Ovary (tissue), 9 donors: ENCODE data around the gene CEACAM7. TPM values are rescaled to one million over a fixed set of nuclear protein-coding genes. Genes with fewer than 3 reads are reported as not detected.

Experiments used
- DNase-seq, 5 donors: peaks; one replicate each; pipeline ENCODE4 v3.0.0-alpha.2; 2019 to 2020
- H3K27ac ChIP-seq, 2 donors: fragments of 200-600 bp; one replicate each; pipeline versions ENCODE4 v1.5.1 to v1.8.0; 2019 to 2022
- H3K27me3 ChIP-seq: fragments of 200-600 bp; one replicate; pipeline ENCODE4 v1.8.0; 2022
- H3K36me3 ChIP-seq: fragments of 200-600 bp; sonication (generic); one replicate; pipeline ENCODE4 v1.5.1; 2019
- H3K4me1 ChIP-seq: one replicate; pipeline ENCODE4 v1.8.1; 2013; ENCODE audit warnings: mild to moderate bottlenecking, moderate library complexity; ENCODE audit not compliant: insufficient read depth
- H3K4me3 ChIP-seq: fragments of 200-600 bp; sonication (generic); one replicate; pipeline ENCODE4 v1.5.1; 2017
- H3K9me3 ChIP-seq, 2 donors: fragments of 200-600 bp in 1 of 2; sonication (generic) in 1 of 2; one replicate each; pipeline versions ENCODE4 v1.5.1 to v1.8.1; 2013 to 2019; ENCODE audit warnings: mild to moderate bottlenecking in 1 of 2, moderate library complexity in 1 of 2
- EP300 ChIP-seq: sonication (generic); formaldehyde crosslinking; IDR thresholded peaks from one replicate; pipeline ENCODE4 v1.6.1; 2017; ENCODE audit warnings: antibody characterized with exemption
- POLR2A ChIP-seq: fragments of 450-650 bp; IDR thresholded peaks from one replicate; pipeline ENCODE4 v1.6.1; 2017; ENCODE audit warnings: antibody characterized with exemption, mild to moderate bottlenecking, moderate library complexity
- WGBS, 3 donors: extraction: QIAGEN DNeasy Blood & Tissue Kit in 1 of 3; methylation state at CpG; one replicate each; pipeline versions ENCODE4 v1.1.5 to v1.1.7; 2013 to 2017; 5-methylcytosine and 5-hydroxymethylcytosine counted together
- intact Hi-C, 4 donors: fragments of 100-400 bp; cut with DNase I; formaldehyde crosslinking; loops; one replicate each; pipeline versions ENCODE4 v1.11.0 to v1.15.1; 2022 to 2023
- polyA plus RNA-seq, 2 donors: library from polyadenylated mRNA; stranded (reverse); fragments of 200-250 nt in 1 of 2; fragments of 350-450 nt in 1 of 2; fragmentation: Illumina TruSeq in 1 of 2; extraction: RNeasy Lipid Tissue Mini Kit (QIAGEN cat#74804) in 1 of 2; gene quantifications; one replicate each; pipeline ENCODE4 v1.2.3, GENCODE V29; 2013 to 2014
- total RNA-seq, 7 donors: library from RNA; depleted of rRNA in 2 of 7; stranded (reverse); fragments of >200 nt in 2 of 7; fragmentation: NEBNext Ultra II Directional in 3 of 7; extraction: Animal tissue kit (Norgen Biotek cat#: 25700) in 3 of 7; gene quantifications; one replicate each; pipeline versions ENCODE4 v1.1.0 to v1.2.4, GENCODE V29; 2016 to 2023
- TF ChIP-seq, protein P1 (sequence below), 3 donors: fragments of 450-650 bp in 2 of 3; fragments of 200-600 bp in 1 of 3; IDR thresholded peaks; one replicate each; pipeline versions ENCODE4 v1.5.1 to v1.8.0; 2016 to 2022; ENCODE audit warnings: antibody characterized with exemption in 3 of 3, mild to moderate bottlenecking in 1 of 3
- donor health status: DM: no; HTN: no; CAD: no; lungs with moderate emphysema.
- donor health status: DM: no; HTN: no; CAD: no.
- donor health status: Bipolar disorder and iron deficiency.
- donor health status: DM: yes; HTN: yes; CAD: no.
- donor health status: DM: no; HTN: no; CAD: no.
- donor health status: DM: yes; HTN: yes; CAD: no.

Gene CEACAM7
- total and polyA plus RNA-seq, 9 donors, result 0.08 to 0.55 TPM; not detected in 7

DNA sequence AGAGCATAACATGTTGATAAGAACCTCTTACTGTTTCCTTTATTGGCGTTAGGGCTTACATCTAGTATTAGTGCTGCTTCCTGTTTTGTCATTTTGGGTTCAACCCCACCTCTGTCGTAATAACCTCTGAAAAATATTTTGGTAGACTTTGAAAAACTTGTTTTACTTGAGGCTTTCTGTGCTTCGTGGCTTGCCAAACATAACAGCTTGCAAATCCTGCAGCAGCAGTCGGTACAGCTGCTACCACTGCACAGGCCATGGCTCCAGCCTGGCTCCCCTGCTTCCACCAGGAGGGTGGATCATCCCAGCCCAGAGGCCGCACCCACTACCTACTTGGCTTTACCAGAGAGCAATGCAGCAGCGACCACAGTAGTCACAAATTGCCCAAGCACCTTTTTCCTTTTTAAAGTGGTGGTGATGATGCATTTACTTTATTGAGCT lies 49.4 kb downstream of the CEACAM7 start:
- no peaks in the 10 kb centered on the region for H3K9me3 ChIP-seq
- WGBS, 3 donors, result 28 to 49% (median 29%) methylated on average over 6 of the region's 6 CpGs
- H3K4me1 ChIP-seq, result no peaks in the 10 kb centered on the region
- no peaks in the 10 kb centered on the region for H3K27me3 ChIP-seq
- H3K36me3 ChIP-seq, result no peaks in the 10 kb centered on the region
- intact Hi-C loops, result no loop called here
- no peak for DNase-seq
- H3K27ac ChIP-seq, result no peak overlapping the region
- no peak overlapping the region for H3K4me3 ChIP-seq
- TF ChIP-seq EP300 (no peak), POLR2A (no peak)
- TF ChIP-seq, protein P1, sequence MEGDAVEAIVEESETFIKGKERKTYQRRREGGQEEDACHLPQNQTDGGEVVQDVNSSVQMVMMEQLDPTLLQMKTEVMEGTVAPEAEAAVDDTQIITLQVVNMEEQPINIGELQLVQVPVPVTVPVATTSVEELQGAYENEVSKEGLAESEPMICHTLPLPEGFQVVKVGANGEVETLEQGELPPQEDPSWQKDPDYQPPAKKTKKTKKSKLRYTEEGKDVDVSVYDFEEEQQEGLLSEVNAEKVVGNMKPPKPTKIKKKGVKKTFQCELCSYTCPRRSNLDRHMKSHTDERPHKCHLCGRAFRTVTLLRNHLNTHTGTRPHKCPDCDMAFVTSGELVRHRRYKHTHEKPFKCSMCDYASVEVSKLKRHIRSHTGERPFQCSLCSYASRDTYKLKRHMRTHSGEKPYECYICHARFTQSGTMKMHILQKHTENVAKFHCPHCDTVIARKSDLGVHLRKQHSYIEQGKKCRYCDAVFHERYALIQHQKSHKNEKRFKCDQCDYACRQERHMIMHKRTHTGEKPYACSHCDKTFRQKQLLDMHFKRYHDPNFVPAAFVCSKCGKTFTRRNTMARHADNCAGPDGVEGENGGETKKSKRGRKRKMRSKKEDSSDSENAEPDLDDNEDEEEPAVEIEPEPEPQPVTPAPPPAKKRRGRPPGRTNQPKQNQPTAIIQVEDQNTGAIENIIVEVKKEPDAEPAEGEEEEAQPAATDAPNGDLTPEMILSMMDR (IDR thresholded peaks at IDR 0.05), result no peak

- TF ChIP-seq, protein P1 (IDR thresholded peaks at IDR 0.05), result no peak
- TF ChIP-seq POLR2A, result no peak
- TF ChIP-seq EP300, result no peak
- Histone ChIP-seq H3K4me1 (no peaks in the 10 kb centered on the region), H3K36me3 (no peaks in the 10 kb centered on the region), H3K27ac (no peak overlapping the region), H3K4me3 (no peak overlapping the region), H3K27me3 (no peaks in the 10 kb centered on the region), H3K9me3 (no peaks in the 10 kb centered on the region)
- intact Hi-C loops, result no loop called here
- 47 to 51% (median 48%) methylated on average over 2 of the region's 2 CpGs for WGBS, 3 donors
- no peak for DNase-seq
These were observed 50.6 kb downstream of the CEACAM7 start for GRCh38 chr19:41637484-41637883.

DNA sequence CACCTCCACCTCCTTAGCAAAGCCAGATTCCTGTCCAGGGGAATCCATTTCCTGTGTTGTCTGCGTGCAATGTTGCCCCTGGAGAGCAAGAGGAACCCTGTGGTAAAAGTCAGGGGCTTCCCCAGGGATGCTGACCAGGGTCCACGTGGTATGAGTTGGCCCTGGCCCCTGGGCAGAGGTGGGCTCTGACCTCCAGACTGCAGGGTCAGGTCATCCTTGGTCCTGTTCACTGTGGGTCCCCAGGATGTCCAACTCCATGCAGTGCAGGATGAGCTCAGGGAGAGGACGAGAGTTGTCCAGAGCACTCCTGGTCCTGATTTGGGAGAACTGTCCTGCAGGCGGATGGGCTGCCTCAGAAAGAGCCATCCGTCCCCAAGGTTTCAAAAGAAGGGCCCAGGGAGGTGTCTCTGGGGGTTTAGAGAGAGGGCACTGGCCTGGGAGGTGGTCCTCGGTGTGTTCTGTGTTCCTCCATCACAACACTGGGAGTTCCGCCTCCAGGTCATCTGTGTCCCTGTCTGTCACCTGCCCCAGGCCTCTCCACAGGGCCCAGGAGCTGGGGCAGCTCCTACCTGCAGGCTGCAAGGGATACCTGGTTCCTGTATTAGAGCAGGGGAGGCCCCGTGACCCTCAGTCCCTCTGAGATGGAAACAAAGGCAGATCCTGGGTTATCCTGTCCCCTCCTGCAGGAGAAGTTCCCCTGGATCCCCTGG lies 59.9 kb downstream of the CEACAM7 start:
- H3K36me3 ChIP-seq, result no peaks in the 10 kb centered on the region
- WGBS, 3 donors, result 58 to 67% (median 63%) methylated on average over 8 of the region's 8 CpGs
- no peaks in the 10 kb centered on the region for H3K9me3 ChIP-seq
- no peak overlapping the region for H3K4me3 ChIP-seq
- H3K4me1 ChIP-seq, result no peaks in the 10 kb centered on the region
- intact Hi-C loops, result no loop called here
- TF ChIP-seq POLR2A (no peak), EP300 (no peak)
- TF ChIP-seq, protein P1 (IDR thresholded peaks at IDR 0.05), result no peak
- no peak overlapping the region for H3K27ac ChIP-seq
- no peaks in the 10 kb centered on the region for H3K27me3 ChIP-seq
- no peak for DNase-seq

DNA sequence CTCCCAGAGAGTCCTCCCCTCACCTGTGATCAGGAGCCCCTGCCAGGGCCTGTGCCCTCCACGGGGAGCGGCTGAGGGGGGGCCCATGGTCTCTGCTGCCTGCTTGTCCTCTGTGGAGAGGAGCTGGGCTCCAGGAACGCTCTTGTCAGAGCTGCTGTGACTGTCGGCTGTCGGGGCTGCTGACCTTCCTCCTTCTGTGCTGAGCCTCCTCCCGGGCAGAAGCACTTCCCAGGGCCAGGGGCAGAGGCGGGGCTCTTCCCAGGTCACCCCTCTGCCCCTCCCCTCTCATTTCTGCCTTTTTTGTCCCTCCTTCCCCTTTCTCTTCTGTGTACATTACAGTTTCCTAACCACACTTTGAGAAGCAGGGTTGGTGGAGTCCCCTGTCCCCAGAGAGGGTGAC lies 61.2 kb downstream of the CEACAM7 start, which contains the start of gene CEACAM4:
CEACAM4 (minus strand) TSS at position 198 of the 400 bp plus-strand sequence; CDS start at position 87, 111 bp downstream.
- Histone ChIP-seq H3K36me3 (no peaks in the 10 kb centered on the region), H3K4me1 (no peaks in the 10 kb centered on the region), H3K27ac (no peak within 1 kb of the TSS), H3K9me3 (no peaks in the 10 kb centered on the region), H3K27me3 (no peaks in the 10 kb centered on the region), H3K4me3 (no peak within 1 kb of the TSS)
- no peak for TF ChIP-seq POLR2A
- TF ChIP-seq, protein P1 (IDR thresholded peaks at IDR 0.05), result no peak
- TF ChIP-seq EP300, result no peak
- no peak for DNase-seq
- 30 to 39% (median 32%) methylated on average over 7 of the region's 7 CpGs for WGBS, 3 donors
- intact Hi-C loops, result no loop called here
